ENCODE results near the gene CYB561.

- no peak for TF ChIP-seq FOXP2 (optimal IDR thresholded peaks at IDR 0.05; ENCODE audit: borderline replicate concordance, extremely low read depth, extremely low read length, insufficient read depth)
- TF ChIP-seq POLR2AphosphoS5 (IDR thresholded peaks at IDR 0.05; ENCODE audit: low read depth, low read length), result no peak
These were observed 40.9 kb upstream of the CYB561 start for GRCh38 chr17:63487014-63487339.
